Suprapubic skin (tissue), 4 donors: Measurements from ENCODE around the gene AP2M1.

Experiments used
- EP300 ChIP-seq: sonication (generic); formaldehyde crosslinking; IDR thresholded peaks from one replicate; pipeline ENCODE4 v1.6.1; 2017; ENCODE audit warnings: antibody characterized with exemption
- POLR2AphosphoS5 ChIP-seq, 3 donors: sonication (generic); formaldehyde crosslinking; IDR thresholded peaks; one replicate each; pipeline ENCODE4 v1.6.1; 2017; ENCODE audit warnings: antibody characterized with exemption in 3 of 3
- TF ChIP-seq, protein P1 (sequence below), 2 donors: fragments of 200-600 bp in 1 of 2; fragments of 450-650 bp in 1 of 2; sonication (generic) in 1 of 2; IDR thresholded peaks; one replicate each; pipeline ENCODE4 v1.5.1; 2016 to 2019; ENCODE audit warnings: antibody characterized with exemption in 2 of 2, mild to moderate bottlenecking in 1 of 2, moderate library complexity in 1 of 2

DNA sequence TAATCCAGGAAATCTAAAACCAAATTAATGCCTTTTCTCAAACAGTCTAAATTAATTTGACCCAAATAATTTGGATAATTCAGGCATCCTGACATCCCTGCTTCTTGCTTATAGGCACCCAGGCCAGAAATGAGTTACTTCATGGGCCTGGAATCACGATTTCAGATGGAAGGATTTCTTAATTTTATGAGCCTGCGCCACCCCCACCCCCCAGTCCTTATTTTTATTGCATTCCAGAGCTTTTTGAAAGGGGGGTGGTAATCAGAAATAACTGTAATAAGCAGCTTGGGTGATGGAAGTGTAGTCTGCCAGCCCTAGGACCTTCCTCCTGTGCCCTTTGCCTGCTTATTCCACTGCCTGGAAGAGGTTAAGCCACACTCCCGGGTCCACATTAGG, 1.3 kb downstream of the AP2M1 start:
- TF ChIP-seq POLR2AphosphoS5 (IDR thresholded peaks at IDR 0.05): no peak
- TF ChIP-seq, protein P1, sequence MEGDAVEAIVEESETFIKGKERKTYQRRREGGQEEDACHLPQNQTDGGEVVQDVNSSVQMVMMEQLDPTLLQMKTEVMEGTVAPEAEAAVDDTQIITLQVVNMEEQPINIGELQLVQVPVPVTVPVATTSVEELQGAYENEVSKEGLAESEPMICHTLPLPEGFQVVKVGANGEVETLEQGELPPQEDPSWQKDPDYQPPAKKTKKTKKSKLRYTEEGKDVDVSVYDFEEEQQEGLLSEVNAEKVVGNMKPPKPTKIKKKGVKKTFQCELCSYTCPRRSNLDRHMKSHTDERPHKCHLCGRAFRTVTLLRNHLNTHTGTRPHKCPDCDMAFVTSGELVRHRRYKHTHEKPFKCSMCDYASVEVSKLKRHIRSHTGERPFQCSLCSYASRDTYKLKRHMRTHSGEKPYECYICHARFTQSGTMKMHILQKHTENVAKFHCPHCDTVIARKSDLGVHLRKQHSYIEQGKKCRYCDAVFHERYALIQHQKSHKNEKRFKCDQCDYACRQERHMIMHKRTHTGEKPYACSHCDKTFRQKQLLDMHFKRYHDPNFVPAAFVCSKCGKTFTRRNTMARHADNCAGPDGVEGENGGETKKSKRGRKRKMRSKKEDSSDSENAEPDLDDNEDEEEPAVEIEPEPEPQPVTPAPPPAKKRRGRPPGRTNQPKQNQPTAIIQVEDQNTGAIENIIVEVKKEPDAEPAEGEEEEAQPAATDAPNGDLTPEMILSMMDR (IDR thresholded peaks at IDR 0.05): no peak
- no peak for TF ChIP-seq EP300
